ENCODE results near the gene CELSR2.
A peak's percentile ranks its signal among the peaks of the same experiment; 100 is the strongest.

CELSR2 gene

DNA sequence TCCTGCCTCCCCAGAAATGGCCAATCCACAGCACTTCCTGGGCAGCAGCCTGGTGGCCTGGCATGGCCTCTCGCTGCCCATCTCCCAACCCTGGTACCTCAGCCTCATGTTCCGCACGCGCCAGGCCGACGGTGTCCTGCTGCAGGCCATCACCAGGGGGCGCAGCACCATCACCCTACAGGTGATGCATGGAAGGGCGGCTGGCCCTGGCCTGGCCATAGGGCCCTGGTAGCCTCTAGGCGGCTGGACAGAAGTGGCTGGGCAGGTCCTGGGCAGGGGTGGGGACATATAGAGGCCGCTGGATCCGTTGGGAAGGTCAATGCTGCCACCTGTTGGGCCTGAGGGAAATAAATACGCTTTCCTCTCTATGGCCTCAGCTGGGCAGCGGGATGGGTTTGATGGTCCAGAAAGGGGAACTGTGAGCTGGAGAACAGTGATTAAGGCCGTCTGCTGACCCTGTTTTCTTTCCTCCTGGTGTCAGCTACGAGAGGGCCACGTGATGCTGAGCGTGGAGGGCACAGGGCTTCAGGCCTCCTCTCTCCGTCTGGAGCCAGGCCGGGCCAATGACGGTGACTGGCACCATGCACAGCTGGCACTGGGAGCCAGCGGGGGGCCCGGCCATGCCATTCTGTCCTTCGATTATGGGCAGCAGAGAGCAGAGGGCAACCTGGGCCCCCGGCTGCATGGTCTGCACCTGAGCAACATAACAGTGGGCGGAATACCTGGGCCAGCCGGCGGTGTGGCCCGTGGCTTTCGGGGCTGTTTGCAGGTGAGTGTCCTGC, 14.4 kb downstream of the CELSR2 start:
- DNase-seq (ENCODE audit: low spot score) = peak; percentile 74

DNA sequence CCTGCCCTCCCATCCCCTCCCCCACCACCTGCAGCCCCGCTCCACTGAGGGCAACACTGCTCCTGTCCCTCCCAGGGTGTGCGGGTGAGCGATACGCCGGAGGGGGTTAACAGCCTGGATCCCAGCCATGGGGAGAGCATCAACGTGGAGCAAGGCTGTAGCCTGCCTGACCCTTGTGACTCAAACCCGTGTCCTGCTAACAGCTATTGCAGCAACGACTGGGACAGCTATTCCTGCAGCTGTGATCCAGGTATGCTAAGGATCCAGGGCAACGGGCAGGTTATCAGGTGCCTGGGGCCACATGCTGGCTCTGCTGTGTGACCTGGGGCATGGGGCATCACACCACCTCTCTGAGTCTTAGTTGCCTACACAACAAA, 15.0 kb downstream of the CELSR2 start:
- no peak for DNase-seq (ENCODE audit: low spot score)

DNA sequence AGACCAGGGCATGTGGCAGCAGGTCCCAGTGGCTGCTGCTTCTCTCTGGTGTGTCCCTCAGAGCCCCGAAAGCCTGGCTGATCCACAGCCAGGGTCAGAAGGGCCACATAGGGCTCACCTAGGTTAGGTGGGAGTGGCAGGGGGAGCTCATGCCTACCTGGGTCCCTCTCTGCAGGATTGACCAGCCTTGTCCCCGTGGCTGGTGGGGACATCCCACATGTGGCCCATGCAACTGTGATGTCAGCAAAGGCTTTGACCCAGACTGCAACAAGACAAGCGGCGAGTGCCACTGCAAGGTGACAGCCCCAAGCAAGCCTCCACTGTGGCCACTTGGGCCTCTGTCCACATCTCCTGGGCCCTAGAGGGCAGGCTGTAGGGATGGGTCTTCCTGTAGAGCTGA, 15.7 kb downstream of the CELSR2 start:
- DNase-seq (ENCODE audit: low spot score) = no peak

DNA sequence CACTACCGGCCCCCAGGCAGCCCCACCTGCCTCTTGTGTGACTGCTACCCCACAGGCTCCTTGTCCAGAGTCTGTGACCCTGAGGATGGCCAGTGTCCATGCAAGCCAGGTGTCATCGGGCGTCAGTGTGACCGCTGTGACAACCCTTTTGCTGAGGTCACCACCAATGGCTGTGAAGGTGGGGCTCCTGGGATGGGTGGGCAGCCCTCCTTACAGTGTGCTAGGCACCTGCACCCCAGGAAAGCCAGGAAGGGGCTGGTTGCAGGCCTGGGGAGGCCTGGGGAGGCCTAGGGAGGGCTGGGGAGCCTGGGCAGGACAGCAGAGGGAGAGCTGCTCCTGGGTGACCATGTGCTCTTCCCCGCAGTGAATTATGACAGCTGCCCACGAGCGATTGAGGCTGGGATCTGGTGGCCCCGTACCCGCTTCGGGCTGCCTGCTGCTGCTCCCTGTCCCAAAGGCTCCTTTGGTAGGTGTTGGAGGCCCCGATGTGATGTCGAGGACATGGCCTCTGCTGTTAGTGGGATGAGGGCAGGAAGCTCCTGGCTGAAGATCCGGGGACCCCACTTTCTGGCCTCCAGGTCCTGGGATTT, 16.5 kb downstream of the CELSR2 start:
- no peak for DNase-seq (ENCODE audit: low spot score)

DNA sequence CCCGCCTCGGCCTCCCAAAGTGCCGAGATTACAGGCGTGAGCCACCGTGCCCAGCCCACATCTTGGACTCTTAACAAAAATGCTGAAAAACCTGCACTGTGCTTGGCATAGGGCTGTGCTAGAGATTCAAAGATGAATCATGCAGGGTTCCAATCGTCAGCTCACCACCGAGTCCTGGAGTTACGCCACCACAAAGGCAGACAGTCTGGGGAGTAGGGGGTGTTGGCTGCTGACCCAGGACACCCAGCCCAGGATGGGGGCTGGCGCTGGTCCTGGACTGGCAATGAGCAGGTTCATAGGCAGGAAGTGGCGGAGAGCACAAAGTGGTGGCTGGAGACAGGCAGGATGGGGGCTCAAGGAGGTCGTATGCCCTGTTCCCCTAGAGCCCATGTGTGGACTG, 17.6 kb downstream of the CELSR2 start:
- no peak for DNase-seq (ENCODE audit: low spot score)

DNA sequence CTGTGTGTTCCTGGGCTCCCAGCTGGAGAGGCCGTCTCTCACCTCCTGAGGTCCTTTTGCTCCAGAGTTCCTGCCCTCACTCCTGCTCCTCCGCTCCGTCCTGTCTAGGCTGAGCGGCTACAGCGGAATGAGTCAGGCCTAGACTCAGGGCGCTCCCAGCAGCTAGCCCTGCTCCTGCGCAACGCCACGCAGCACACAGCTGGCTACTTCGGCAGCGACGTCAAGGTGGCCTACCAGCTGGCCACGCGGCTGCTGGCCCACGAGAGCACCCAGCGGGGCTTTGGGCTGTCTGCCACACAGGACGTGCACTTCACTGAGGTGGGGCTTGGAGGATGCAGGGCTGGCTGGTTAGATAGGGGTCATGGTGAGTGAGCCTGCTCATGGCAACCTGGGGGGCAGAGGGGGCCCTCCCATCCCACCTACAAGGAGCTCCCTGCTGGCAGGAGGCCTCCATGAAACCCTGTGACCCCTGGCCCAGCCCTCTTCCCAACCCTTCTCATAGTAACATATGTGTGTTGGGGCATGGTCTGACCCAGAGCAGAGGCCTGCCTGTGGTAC, 18.5 kb downstream of the CELSR2 start:
- no peak for DNase-seq (ENCODE audit: low spot score)

DNA sequence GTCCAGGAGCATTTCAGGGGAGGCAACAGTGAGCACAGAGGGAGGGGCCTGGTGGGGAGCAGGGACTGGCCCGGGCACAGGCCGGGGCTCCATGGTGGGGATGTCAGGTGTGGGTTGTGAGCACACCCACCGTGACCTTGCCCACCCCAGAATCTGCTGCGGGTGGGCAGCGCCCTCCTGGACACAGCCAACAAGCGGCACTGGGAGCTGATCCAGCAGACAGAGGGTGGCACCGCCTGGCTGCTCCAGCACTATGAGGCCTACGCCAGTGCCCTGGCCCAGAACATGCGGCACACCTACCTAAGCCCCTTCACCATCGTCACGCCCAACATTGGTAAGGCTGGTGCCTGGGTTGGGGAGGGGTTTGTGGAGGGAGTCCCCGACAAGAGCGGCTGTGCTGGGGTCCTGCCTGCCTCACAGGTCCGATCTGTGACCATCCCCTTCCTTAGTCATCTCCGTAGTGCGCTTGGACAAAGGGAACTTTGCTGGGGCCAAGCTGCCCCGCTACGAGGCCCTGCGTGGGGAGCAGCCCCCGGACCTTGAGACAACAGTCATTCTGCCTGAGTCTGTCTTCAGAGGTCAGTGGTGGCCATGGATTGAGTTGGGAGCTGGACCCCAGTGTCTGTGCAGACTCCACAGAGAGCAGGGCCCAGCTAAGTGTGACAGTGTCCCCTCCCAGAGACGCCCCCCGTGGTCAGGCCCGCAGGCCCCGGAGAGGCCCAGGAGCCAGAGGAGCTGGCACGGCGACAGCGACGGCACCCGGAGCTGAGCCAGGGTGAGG, 19.3 kb downstream of the CELSR2 start:
- DNase-seq (ENCODE audit: low spot score) = no peak

DNA sequence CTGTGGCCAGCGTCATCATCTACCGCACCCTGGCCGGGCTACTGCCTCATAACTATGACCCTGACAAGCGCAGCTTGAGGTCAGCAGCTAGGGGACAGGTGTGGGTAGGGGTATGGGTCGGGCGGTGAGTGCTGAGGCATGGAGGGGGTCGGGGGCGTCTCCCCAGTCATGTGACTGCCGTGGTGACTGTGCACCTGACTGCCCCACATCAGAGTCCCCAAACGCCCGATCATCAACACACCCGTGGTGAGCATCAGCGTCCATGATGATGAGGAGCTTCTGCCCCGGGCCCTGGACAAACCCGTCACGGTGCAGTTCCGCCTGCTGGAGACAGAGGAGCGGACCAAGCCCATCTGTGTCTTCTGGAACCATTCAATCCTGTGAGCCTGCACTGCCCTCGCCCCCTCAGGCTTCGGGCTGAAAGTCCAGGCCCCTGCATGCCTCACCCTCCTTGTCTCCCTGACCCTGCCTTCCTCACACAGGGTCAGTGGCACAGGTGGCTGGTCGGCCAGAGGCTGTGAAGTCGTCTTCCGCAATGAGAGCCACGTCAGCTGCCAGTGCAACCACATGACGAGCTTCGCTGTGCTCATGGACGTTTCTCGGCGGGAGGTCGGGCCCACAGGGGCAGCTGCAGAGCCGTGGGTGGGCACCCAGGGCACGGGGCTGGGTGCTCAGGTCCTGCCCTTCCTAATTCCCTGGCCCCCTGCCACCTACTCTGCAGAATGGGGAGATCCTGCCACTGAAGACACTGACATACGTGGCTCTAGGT, 20.1 kb downstream of the CELSR2 start:
- no peak for DNase-seq (ENCODE audit: low spot score)

DNA sequence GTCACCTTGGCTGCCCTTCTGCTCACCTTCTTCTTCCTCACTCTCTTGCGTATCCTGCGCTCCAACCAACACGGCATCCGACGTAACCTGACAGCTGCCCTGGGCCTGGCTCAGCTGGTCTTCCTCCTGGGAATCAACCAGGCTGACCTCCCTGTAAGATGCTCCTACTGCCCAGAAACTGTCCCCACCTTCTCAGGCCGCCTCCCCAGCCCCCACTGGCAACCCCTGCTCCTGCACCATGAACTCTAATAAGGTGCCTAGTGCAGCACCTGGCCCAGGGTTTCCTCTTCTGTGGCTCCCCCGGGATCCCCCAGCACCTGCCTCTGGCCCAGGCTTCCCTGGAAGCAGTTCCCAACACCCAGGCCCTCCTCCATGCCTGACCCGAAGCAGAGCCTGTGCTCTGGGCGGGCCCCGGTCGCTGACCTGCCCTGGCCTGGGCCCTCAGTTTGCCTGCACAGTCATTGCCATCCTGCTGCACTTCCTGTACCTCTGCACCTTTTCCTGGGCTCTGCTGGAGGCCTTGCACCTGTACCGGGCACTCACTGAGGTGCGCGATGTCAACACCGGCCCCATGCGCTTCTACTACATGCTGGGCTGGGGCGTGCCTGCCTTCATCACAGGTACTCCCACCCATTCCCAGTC, 20.8 kb downstream of the CELSR2 start:
- DNase-seq (ENCODE audit: low spot score) = no peak

DNA sequence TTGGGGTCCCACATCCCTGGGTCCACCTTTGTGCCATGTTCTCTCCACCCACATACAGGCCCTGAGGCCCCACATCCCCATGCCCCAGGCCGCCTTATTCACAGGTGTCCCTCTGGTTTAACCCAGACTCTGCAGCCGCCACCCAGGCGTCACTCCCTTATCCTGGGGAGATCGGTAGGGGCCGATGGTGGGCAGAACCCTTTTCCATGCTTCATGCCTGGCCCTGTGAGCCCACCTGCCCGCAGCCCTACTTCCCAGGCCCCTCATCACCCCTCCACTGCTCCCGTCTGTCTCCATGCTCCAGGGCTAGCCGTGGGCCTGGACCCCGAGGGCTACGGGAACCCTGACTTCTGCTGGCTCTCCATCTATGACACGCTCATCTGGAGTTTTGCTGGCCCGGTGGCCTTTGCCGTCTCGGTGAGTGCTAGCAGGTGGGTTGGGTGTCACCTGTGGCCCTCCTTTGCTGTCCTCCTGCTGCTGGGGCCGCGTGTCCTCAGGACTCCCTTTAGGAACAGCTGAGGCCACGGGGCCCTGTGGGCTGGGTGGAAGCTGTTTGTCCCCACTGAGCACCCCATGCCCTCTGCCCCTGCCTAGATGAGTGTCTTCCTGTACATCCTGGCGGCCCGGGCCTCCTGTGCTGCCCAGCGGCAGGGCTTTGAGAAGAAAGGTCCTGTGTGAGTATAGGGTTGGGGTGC, 21.4 kb downstream of the CELSR2 start:
- no peak for DNase-seq (ENCODE audit: low spot score)

DNA sequence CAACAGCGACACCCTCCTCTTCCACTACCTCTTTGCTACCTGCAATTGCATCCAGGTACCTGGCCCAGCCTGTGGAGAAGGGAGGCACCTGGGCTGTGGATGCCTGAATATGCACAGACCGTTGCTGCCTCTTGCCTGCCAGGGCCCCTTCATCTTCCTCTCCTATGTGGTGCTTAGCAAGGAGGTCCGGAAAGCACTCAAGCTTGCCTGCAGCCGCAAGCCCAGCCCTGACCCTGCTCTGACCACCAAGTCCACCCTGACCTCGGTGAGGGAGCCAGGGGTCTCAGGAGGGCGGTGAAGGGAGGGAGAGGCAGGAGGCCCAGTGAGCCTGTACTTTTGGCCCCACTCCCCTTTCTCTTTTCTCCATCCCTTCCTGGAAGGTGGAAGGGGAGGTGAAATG, 22.1 kb downstream of the CELSR2 start:
- DNase-seq (ENCODE audit: low spot score) = no peak

DNA sequence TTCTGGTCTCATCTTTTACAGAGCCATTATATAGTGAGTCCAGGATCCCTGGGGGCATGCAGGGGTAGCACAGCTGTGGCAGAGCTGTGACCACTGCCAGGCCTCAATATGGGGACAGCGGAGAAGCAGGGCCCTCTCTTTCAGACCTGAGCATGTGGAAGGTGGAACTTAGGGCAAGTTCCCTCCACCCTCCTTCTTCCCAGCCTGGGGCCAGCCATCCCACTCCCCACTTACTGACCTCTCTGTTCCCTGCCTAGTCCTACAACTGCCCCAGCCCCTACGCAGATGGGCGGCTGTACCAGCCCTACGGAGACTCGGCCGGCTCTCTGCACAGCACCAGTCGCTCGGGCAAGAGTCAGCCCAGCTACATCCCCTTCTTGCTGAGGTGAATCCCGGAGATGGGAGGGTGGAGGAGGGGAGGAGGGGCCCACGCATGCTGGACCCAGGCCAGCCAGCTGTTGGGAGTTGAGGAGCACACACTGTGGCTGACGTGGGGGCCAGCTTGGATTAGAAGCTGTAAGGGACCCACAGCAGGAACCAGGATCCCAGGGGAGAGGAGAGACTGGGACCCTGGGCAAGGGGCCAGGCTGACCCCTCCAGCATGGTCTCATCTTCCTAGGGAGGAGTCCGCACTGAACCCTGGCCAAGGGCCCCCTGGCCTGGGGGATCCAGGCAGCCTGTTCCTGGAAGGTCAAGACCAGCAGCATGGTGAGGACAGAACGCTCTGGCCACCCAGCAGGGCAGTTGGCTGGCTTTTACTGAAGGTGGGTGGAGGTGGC, 22.9 kb downstream of the CELSR2 start:
- DNase-seq (ENCODE audit: low spot score) = no peak

DNA sequence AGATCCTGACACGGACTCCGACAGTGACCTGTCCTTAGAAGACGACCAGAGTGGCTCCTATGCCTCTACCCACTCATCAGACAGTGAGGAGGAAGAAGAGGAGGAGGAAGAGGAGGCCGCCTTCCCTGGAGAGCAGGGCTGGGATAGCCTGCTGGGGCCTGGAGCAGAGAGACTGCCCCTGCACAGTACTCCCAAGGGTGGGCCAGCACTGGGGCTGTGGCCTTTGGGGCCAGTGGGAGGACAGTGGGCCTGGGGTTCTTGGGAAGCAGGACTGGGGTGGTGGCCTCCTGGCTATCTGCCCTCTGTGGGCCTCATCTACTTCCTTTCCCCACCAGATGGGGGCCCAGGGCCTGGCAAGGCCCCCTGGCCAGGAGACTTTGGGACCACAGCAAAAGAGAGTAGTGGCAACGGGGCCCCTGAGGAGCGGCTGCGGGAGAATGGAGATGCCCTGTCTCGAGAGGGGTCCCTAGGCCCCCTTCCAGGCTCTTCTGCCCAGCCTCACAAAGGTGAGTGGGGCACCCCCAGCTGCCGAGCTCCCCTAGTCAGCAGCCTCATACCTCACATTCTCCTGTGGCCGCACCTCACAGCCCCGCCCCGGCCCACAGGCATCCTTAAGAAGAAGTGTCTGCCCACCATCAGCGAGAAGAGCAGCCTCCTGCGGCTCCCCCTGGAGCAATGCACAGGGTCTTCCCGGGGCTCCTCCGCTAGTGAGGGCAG, 23.6 kb downstream of the CELSR2 start:
- DNase-seq (ENCODE audit: low spot score) = no peak

DNA sequence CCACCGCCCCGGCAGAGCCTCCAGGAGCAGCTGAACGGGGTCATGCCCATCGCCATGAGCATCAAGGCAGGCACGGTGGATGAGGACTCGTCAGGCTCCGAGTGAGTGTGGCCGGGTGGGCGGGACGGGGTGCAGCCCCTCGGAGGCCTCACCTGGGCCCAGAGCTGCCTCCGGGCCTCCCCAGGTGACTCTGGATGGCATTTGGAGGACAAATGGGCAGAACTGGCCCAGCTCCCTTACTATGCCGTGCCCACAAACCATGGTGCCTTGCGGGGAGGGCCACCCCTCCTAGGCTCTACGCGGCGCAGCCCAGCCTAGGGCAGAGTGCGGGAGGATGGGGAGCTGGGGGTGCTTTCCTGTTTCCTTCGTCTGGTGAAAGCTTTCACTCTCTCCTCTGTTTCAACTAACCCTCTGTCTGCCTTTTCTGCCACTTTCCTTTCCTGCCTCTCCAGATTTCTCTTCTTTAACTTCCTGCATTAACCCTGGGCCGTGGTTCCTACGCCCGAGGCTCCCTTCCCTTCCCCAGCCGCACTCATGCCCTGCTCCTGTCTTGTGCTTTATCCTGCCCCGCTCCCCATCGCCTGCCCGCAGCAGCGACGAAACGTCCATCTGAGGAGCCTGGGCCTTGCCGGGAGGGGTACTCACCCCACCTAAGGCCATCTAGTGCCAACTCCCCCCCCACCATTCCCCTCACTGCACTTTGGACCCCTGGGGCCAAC, 24.4 kb downstream of the CELSR2 start:
- no peak for DNase-seq (ENCODE audit: low spot score)

DNA sequence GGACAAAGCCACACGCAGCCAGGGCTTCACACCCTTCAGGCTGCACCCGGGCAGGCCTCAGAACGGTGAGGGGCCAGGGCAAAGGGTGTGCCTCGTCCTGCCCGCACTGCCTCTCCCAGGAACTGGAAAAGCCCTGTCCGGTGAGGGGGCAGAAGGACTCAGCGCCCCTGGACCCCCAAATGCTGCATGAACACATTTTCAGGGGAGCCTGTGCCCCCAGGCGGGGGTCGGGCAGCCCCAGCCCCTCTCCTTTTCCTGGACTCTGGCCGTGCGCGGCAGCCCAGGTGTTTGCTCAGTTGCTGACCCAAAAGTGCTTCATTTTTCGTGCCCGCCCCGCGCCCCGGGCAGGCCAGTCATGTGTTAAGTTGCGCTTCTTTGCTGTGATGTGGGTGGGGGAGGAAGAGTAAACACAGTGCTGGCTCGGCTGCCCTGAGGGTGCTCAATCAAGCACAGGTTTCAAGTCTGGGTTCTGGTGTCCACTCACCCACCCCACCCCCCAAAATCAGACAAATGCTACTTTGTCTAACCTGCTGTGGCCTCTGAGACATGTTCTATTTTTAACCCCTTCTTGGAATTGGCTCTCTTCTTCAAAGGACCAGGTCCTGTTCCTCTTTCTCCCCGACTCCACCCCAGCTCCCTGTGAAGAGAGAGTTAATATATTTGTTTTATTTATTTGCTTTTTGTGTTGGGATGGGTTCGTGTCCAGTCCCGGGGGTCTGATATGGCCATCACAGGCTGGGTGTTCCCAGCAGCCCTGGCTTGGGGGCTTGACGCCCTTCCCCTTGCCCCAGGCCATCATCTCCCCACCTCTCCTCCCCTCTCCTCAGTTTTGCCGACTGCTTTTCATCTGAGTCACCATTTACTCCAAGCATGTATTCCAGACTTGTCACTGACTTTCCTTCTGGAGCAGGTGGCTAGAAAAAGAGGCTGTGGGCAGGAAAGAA, 25.5 kb downstream of the CELSR2 start:
- DNase-seq (ENCODE audit: low spot score) = no peak

DNA sequence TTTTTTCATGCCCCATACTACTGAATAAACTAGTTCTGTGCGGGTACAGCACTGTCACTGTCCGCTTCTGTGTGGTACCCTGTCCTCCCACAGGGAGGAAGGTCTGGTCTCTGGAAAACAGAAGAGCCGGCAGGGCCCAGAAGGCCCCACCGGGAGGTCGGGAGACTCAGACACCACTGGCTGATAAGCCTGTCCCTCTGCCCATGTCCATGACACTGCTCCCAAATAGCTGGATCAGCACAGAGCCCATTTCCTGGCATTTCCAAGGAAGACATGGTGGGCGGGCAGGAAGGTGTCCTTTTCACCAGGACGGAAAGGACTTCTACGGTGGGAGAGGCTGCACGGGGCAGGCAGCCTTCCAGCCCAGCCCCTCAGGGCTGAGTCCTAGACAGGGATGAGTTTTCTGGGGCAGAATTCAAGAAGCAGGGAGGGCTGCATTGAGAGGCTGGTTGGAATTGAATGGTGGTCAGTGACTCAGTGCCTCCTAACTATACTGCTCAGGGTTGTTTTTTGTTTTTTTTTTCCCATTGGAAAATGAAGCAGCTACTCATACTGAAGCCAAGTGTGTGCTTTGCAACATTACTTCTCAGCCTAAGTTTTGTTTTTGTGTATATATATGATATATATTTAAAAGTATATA, 26.5 kb downstream of the CELSR2 start:
- DNase-seq (ENCODE audit: low spot score) = no peak

Data from NAMALWA (cell line).